ENCODE measurements around the gene STIMATE. TPM values are rescaled to one million over a fixed set of nuclear protein-coding genes. Genes with fewer than 3 reads are reported as not detected.

STIMATE gene
- total and polyA plus RNA-seq, 2 experiments from 2014 or later, result 9.3 to 10.3 TPM

GRCh38 chr3:52793702-52794611 lies 103.4 kb downstream of the STIMATE start:
- Histone ChIP-seq H3K4me3 (no peak overlapping the region), H3K27ac (no peak overlapping the region), H4K20me1 (ENCODE audit: insufficient read depth) (no peaks in the 10 kb centered on the region), H3K9me3 (ENCODE audit: low read depth) (no peaks in the 10 kb centered on the region), H3K9me2 (ENCODE audit: insufficient read depth) (no peaks in the 10 kb centered on the region), H3K36me3 (ENCODE audit: low read depth) (no peaks in the 10 kb centered on the region), H3K4me2 (ENCODE audit: unreplicated experiment) (no peak overlapping the region), H3K27me3 (replicated peaks; ENCODE audit: insufficient read depth) (no peaks in the 10 kb centered on the region; the same call in 1 of the 2 replicates), H3K4me1 (ENCODE audit: insufficient read depth) (no peaks in the 10 kb centered on the region), H3F3A (ENCODE audit: insufficient read depth) (no peaks in the 10 kb centered on the region), H2AFZ (no peak overlapping the region), H3K79me2 (ENCODE audit: insufficient read depth) (no peaks in the 10 kb centered on the region), H3K9ac (no peak overlapping the region)
- in situ Hi-C loops (cut with MboI), result no loop called here
- TF ChIP-seq EZH2phosphoT487 (IDR thresholded peaks at IDR 0.05; ENCODE audit: insufficient read depth, low read depth) (no peak), EZH2 (IDR thresholded peaks at IDR 0.05; ENCODE audit: insufficient read depth, poor library complexity, severe bottlenecking) (no peak)
- WGBS, 2 experiments (ENCODE audit: low coverage in 1 of 2, low lambda C conversion rate in 2 of 2, missing lambda C conversion rate in 2 of 2), result 69 to 72% methylated on average over 9 of the region's 9 CpGs
- DNase-seq, result no peak

GRCh38 chr3:52792961-52793695 lies 104.2 kb downstream of the STIMATE start:
- Histone ChIP-seq H3K9me2 (ENCODE audit: insufficient read depth) (no peaks in the 10 kb centered on the region), H3F3A (ENCODE audit: insufficient read depth) (no peaks in the 10 kb centered on the region), H3K27ac (no peak overlapping the region), H4K20me1 (ENCODE audit: insufficient read depth) (no peaks in the 10 kb centered on the region), H3K9me3 (ENCODE audit: low read depth) (no peaks in the 10 kb centered on the region), H3K4me3 (no peak overlapping the region), H3K36me3 (ENCODE audit: low read depth) (no peaks in the 10 kb centered on the region), H3K4me1 (ENCODE audit: insufficient read depth) (no peaks in the 10 kb centered on the region), H3K9ac (no peak overlapping the region), H3K4me2 (ENCODE audit: unreplicated experiment) (no peak overlapping the region), H2AFZ (no peak overlapping the region), H3K79me2 (ENCODE audit: insufficient read depth) (no peaks in the 10 kb centered on the region), H3K27me3 (replicated peaks; ENCODE audit: insufficient read depth) (no peaks in the 10 kb centered on the region; the same call in 1 of the 2 replicates)
- peak; percentile 68 for DNase-seq
- 39 to 44% methylated on average over 18 of the region's 18 CpGs for WGBS, 2 experiments (ENCODE audit: low coverage in 1 of 2, low lambda C conversion rate in 2 of 2, missing lambda C conversion rate in 2 of 2)
- TF ChIP-seq EZH2 (IDR thresholded peaks at IDR 0.05; ENCODE audit: insufficient read depth, poor library complexity, severe bottlenecking), result no peak
- TF ChIP-seq EZH2phosphoT487 (IDR thresholded peaks at IDR 0.05; ENCODE audit: insufficient read depth, low read depth), result no peak
- in situ Hi-C loops (cut with MboI), result no loop called here

- DNase-seq, result no peak
- H3K4me2 ChIP-seq (ENCODE audit: unreplicated experiment), result no peak overlapping the region
- WGBS, 2 experiments (ENCODE audit: low coverage in 1 of 2, low lambda C conversion rate in 2 of 2, missing lambda C conversion rate in 2 of 2), result 78 to 81% methylated on average over 7 of the region's 7 CpGs
- H3K4me1 ChIP-seq (ENCODE audit: insufficient read depth), result no peaks in the 10 kb centered on the region
- H3K4me3 ChIP-seq, result no peak overlapping the region
- H3F3A ChIP-seq (ENCODE audit: insufficient read depth), result no peaks in the 10 kb centered on the region
- in situ Hi-C loops (cut with MboI), result no loop called here
- H3K9ac ChIP-seq, result no peak overlapping the region
- H3K79me2 ChIP-seq (ENCODE audit: insufficient read depth), result no peaks in the 10 kb centered on the region
- H3K9me3 ChIP-seq (ENCODE audit: low read depth), result no peaks in the 10 kb centered on the region
- no peaks in the 10 kb centered on the region for H4K20me1 ChIP-seq (ENCODE audit: insufficient read depth)
- H3K27ac ChIP-seq, result no peak overlapping the region
- H3K27me3 ChIP-seq (replicated peaks; ENCODE audit: insufficient read depth), result no peaks in the 10 kb centered on the region; the same call in 1 of the 2 replicates
- no peaks in the 10 kb centered on the region for H3K9me2 ChIP-seq (ENCODE audit: insufficient read depth)
- no peak overlapping the region for H2AFZ ChIP-seq
- TF ChIP-seq EZH2phosphoT487 (IDR thresholded peaks at IDR 0.05; ENCODE audit: insufficient read depth, low read depth) (no peak), EZH2 (IDR thresholded peaks at IDR 0.05; ENCODE audit: insufficient read depth, poor library complexity, severe bottlenecking) (no peak)
- no peaks in the 10 kb centered on the region for H3K36me3 ChIP-seq (ENCODE audit: low read depth)
Observed at GRCh38 chr3:52792413-52792812, 104.9 kb downstream of the STIMATE start.

GRCh38 chr3:52791928-52792327 lies 105.4 kb downstream of the STIMATE start:
- WGBS, 2 experiments (ENCODE audit: low coverage in 1 of 2, low lambda C conversion rate in 2 of 2, missing lambda C conversion rate in 2 of 2), result 51 to 66% methylated on average over 4 of the region's 4 CpGs
- TF ChIP-seq EZH2phosphoT487 (IDR thresholded peaks at IDR 0.05; ENCODE audit: insufficient read depth, low read depth), result no peak
- TF ChIP-seq EZH2 (IDR thresholded peaks at IDR 0.05; ENCODE audit: insufficient read depth, poor library complexity, severe bottlenecking), result no peak

More at GRCh38 chr3:52791928-52792327, 105.4 kb downstream of the STIMATE start:
- Histone ChIP-seq H2AFZ (no peak overlapping the region), H4K20me1 (ENCODE audit: insufficient read depth) (no peaks in the 10 kb centered on the region), H3K4me3 (no peak overlapping the region), H3K4me2 (ENCODE audit: unreplicated experiment) (no peak overlapping the region), H3F3A (ENCODE audit: insufficient read depth) (no peaks in the 10 kb centered on the region), H3K36me3 (ENCODE audit: low read depth) (no peaks in the 10 kb centered on the region), H3K9me2 (ENCODE audit: insufficient read depth) (no peaks in the 10 kb centered on the region), H3K9ac (no peak overlapping the region), H3K4me1 (ENCODE audit: insufficient read depth) (no peaks in the 10 kb centered on the region), H3K27me3 (replicated peaks; ENCODE audit: insufficient read depth) (no peaks in the 10 kb centered on the region; the same call in 1 of the 2 replicates), H3K79me2 (ENCODE audit: insufficient read depth) (no peaks in the 10 kb centered on the region), H3K9me3 (ENCODE audit: low read depth) (no peaks in the 10 kb centered on the region), H3K27ac (no peak overlapping the region)
- no peak for DNase-seq
- in situ Hi-C loops (cut with MboI), result no loop called here
